ENCODE results near the gene MAD2L1. TPM values are rescaled to one million over a fixed set of nuclear protein-coding genes. Genes with fewer than 3 reads are reported as not detected.

The MAD2L1 gene
- total RNA-seq, 1 experiment from 2014 or later = 76.6 TPM

DNA sequence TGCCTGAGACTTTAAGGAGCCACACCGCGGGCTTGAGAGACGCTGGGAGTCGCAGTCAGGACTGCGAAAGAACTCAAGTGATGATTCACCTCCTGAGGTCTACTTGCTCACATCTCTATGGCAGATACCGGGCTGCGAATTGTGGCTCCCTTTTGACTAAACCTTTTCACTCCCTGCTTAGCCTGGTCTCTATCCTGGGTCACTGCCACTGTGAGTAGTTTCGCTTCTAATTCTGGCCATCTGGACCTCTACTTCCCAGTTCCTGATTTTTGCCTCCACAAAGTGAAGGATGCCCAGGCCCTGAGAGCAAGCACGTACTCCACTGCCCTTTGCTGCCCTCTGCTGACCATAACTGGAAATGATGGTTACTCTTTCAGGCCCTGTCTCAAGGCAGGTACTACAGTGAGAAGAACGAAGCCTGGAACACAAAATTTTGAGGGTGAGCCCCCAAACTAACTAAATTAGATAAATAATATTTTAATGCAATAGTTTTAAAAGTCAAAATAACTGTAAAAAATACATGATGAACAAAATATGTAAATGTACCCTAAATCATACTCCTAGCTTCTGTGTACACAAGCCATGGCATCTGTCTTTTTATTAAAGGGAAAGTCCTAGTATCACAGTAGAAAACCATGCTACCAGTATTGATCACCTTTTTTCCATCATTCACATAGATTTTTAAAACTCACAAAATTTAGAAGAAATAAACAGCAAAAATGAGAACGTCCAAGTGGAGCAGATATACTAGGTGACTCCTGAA is 16.7 kb downstream of the MAD2L1 start:
- ChIA-PET CTCF (no interaction called here), POLR2A (ENCODE audit: unreplicated experiment) (no interaction called here)
- intact Hi-C loops (cut with micrococcal nuclease) = loop anchor here (1.0 to 2.0 kb wide), 5 partner anchors 259 to 491 kb away; partner anchors contain the start of gene PDE5A
- DNase-seq (peak; percentile 80), ATAC-seq (peak; percentile 98)
- H3K79me2 ChIP-seq (ENCODE audit: low read length) = no peaks in the 10 kb centered on the region
- H3K36me3 ChIP-seq (ENCODE audit: low read depth, low read length) = no peaks in the 10 kb centered on the region
- no peaks in the 10 kb centered on the region for H3K9me3 ChIP-seq (ENCODE audit: low read length)
- no peak overlapping the region for H3K27ac ChIP-seq (ENCODE audit: low read length)
- H3K27me3 ChIP-seq (ENCODE audit: low read length) = no peaks in the 10 kb centered on the region
- H4K20me1 ChIP-seq (ENCODE audit: low read length) = no peaks in the 10 kb centered on the region
- H3K4me1 ChIP-seq (ENCODE audit: insufficient read depth, low read length) = no peaks in the 10 kb centered on the region
- H3F3A ChIP-seq (ENCODE audit: low read length, unreplicated experiment) = no peaks in the 10 kb centered on the region
- no peak overlapping the region for H3K9ac ChIP-seq (ENCODE audit: low read length)
- no peak for TF ChIP-seq EZH2 (IDR thresholded peaks at IDR 0.05; ENCODE audit: low read length, unreplicated experiment)
- TF ChIP-seq EZH2phosphoT487 (IDR thresholded peaks at IDR 0.05; ENCODE audit: borderline replicate concordance, low read length) = no peak
- TF ChIP-seq, protein P1, sequence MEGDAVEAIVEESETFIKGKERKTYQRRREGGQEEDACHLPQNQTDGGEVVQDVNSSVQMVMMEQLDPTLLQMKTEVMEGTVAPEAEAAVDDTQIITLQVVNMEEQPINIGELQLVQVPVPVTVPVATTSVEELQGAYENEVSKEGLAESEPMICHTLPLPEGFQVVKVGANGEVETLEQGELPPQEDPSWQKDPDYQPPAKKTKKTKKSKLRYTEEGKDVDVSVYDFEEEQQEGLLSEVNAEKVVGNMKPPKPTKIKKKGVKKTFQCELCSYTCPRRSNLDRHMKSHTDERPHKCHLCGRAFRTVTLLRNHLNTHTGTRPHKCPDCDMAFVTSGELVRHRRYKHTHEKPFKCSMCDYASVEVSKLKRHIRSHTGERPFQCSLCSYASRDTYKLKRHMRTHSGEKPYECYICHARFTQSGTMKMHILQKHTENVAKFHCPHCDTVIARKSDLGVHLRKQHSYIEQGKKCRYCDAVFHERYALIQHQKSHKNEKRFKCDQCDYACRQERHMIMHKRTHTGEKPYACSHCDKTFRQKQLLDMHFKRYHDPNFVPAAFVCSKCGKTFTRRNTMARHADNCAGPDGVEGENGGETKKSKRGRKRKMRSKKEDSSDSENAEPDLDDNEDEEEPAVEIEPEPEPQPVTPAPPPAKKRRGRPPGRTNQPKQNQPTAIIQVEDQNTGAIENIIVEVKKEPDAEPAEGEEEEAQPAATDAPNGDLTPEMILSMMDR (conservative IDR thresholded peaks at IDR 0.05; ENCODE audit: low read depth, low read length) = peak; percentile 78
- no peaks in the 10 kb centered on the region for H3K9me2 ChIP-seq (replicated peaks; ENCODE audit: low read length)
- H3K4me3 ChIP-seq (ENCODE audit: low read length) = peak overlapping the region; percentile 23; the same call in 1 of the 2 replicates
- BruUV-seq (replicated peaks) = no TSS peak
- peak overlapping the region; percentile 41 for H3K4me2 ChIP-seq (ENCODE audit: low read length)
- H2AFZ ChIP-seq (ENCODE audit: low read length) = peak overlapping the region; percentile 23; the same call in 1 of the 2 replicates

DNA sequence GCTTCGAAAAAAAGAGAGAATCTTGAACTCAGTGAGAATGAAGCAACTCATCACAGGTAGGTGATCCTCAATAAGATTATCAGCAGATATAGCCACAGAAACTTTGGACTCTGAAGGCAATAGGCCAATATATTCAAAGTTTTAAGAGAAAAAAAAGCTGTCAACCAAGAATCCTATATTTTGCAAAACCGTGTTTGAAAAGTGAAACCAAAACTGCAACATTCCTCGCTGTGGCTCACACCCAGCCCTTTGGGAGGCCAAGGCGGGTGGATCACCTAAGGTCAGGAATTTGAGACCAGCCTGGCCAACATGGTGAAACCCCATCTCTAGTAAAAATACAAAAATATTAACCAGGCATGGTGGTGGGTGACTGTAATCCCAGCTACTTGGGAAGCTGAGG is 22.8 kb downstream of the MAD2L1 start:
- no peak for TF ChIP-seq EZH2phosphoT487 (IDR thresholded peaks at IDR 0.05; ENCODE audit: borderline replicate concordance, low read length)
- no peak for TF ChIP-seq EZH2 (IDR thresholded peaks at IDR 0.05; ENCODE audit: low read length, unreplicated experiment)
- no peak overlapping the region for H3K27ac ChIP-seq (ENCODE audit: low read length)
- no peaks in the 10 kb centered on the region for H3F3A ChIP-seq (ENCODE audit: low read length, unreplicated experiment)
- H3K9me2 ChIP-seq (replicated peaks; ENCODE audit: low read length) = no peaks in the 10 kb centered on the region
- ATAC-seq = no peak
- no peaks in the 10 kb centered on the region for H3K36me3 ChIP-seq (ENCODE audit: low read depth, low read length)
- H2AFZ ChIP-seq (ENCODE audit: low read length) = no peak overlapping the region
- BruUV-seq (replicated peaks) = no TSS peak
- ChIA-PET POLR2A (ENCODE audit: unreplicated experiment) (no interaction called here), CTCF (no interaction called here)
- no peak overlapping the region for H3K4me2 ChIP-seq (ENCODE audit: low read length)
- no peaks in the 10 kb centered on the region for H4K20me1 ChIP-seq (ENCODE audit: low read length)
- H3K4me3 ChIP-seq (ENCODE audit: low read length) = no peak overlapping the region
- H3K79me2 ChIP-seq (ENCODE audit: low read length) = no peaks in the 10 kb centered on the region
- H3K27me3 ChIP-seq (ENCODE audit: low read length) = no peaks in the 10 kb centered on the region
- no peaks in the 10 kb centered on the region for H3K9me3 ChIP-seq (ENCODE audit: low read length)
- no peak overlapping the region for H3K9ac ChIP-seq (ENCODE audit: low read length)
- H3K4me1 ChIP-seq (ENCODE audit: insufficient read depth, low read length) = no peaks in the 10 kb centered on the region
- intact Hi-C loops (cut with micrococcal nuclease) = no loop called here
- no peak for DNase-seq

DNA sequence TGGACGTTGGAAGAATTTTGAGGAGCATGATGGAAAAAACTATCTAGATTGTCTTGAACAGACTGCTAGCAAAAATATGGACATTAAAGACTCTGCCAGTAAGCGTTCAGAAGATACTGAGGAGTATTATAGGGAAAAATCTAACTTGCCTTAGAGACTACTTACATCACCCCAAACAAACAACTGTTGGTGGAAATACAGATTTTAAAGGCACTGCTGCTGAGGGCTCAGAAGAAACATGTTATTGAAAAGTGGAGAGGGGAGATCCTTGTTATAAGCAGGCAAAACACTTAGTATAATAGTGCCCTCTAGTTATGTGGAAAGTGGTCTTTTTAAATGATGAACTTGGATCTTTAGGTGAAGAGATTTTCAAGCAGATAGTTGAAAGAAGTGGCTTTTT is 29.2 kb downstream of the MAD2L1 start:
- CTCF ChIA-PET = no interaction called here
- H3K4me2 ChIP-seq (ENCODE audit: low read length) = no peak overlapping the region

More for the DNA sequence above, 29.2 kb downstream of the MAD2L1 start:
- no peaks in the 10 kb centered on the region for H3K9me3 ChIP-seq (ENCODE audit: low read length)
- H3K9me2 ChIP-seq (replicated peaks; ENCODE audit: low read length) = no peaks in the 10 kb centered on the region
- no peak overlapping the region for H3K4me3 ChIP-seq (ENCODE audit: low read length)
- H3F3A ChIP-seq (ENCODE audit: low read length, unreplicated experiment) = no peaks in the 10 kb centered on the region
- no peak overlapping the region for H2AFZ ChIP-seq (ENCODE audit: low read length)
- no peak overlapping the region for H3K27ac ChIP-seq (ENCODE audit: low read length)
- TF ChIP-seq, protein P1 (conservative IDR thresholded peaks at IDR 0.05; ENCODE audit: low read depth, low read length) = no peak
- TF ChIP-seq EZH2phosphoT487 (IDR thresholded peaks at IDR 0.05; ENCODE audit: borderline replicate concordance, low read length) (no peak), EZH2 (IDR thresholded peaks at IDR 0.05; ENCODE audit: low read length, unreplicated experiment) (no peak)
- no peak overlapping the region for H3K9ac ChIP-seq (ENCODE audit: low read length)
- DNase-seq = no peak
- BruUV-seq (replicated peaks) = no TSS peak
- no peaks in the 10 kb centered on the region for H3K27me3 ChIP-seq (ENCODE audit: low read length)
- intact Hi-C loops (cut with micrococcal nuclease) = no loop called here
- no peaks in the 10 kb centered on the region for H3K36me3 ChIP-seq (ENCODE audit: low read depth, low read length)
- H3K79me2 ChIP-seq (ENCODE audit: low read length) = no peaks in the 10 kb centered on the region
- POLR2A ChIA-PET (ENCODE audit: unreplicated experiment) = no interaction called here
- H3K4me1 ChIP-seq (ENCODE audit: insufficient read depth, low read length) = no peaks in the 10 kb centered on the region
- H4K20me1 ChIP-seq (ENCODE audit: low read length) = no peaks in the 10 kb centered on the region
- ATAC-seq = no peak
